Lung (tissue), 12 donors: ENCODE results near the gene SLC2A9. TPM values are rescaled to one million over a fixed set of nuclear protein-coding genes. Genes with fewer than 3 reads are reported as not detected.

Experiments used
- ATAC-seq: fragments of 200-7000 bp; cut with Tn5 transposase; one replicate; pipeline ENCODE4 v1.9.1; 2020; ENCODE audit warnings: moderate number of reproducible peaks; ENCODE audit not compliant: insufficient read depth, low FRiP score
- DNase-seq, 3 donors: peaks; one replicate each; pipeline ENCODE4 v3.0.0-alpha.2; 2013 to 2017
- H3K27ac ChIP-seq, 2 donors: one replicate each; pipeline ENCODE4 v1.5.1; 2013; ENCODE audit warnings: mild to moderate bottlenecking in 2 of 2, moderate library complexity in 2 of 2, control low read depth in 1 of 2, inconsistent platforms in 1 of 2, low read depth in 1 of 2, low read length in 1 of 2
- H3K27me3 ChIP-seq, 3 donors: one replicate each; pipeline ENCODE4 v1.5.1; 2013; ENCODE audit warnings: low read length in 2 of 3; ENCODE audit not compliant: control insufficient read depth in 3 of 3, insufficient read depth in 3 of 3
- H3K36me3 ChIP-seq, 4 donors: one replicate each; pipeline ENCODE4 v1.5.1; 2013; ENCODE audit warnings: low read length in 4 of 4, mild to moderate bottlenecking in 1 of 4, moderate library complexity in 1 of 4; ENCODE audit not compliant: control insufficient read depth in 4 of 4, insufficient read depth in 4 of 4
- H3K4me1 ChIP-seq, 5 donors: one replicate each; pipeline ENCODE4 v1.5.1; 2013; ENCODE audit warnings: low read length in 5 of 5, mild to moderate bottlenecking in 2 of 5, moderate library complexity in 1 of 5; ENCODE audit not compliant: control insufficient read depth in 5 of 5, insufficient read depth in 5 of 5
- H3K4me3 ChIP-seq: one replicate; pipeline ENCODE4 v1.5.1; 2013; ENCODE audit warnings: mild to moderate bottlenecking, control low read depth, moderate library complexity
- H3K9ac ChIP-seq, 2 donors: one replicate each; pipeline ENCODE4 v1.5.1; 2013; ENCODE audit warnings: low read length in 2 of 2, control low read depth in 1 of 2; ENCODE audit not compliant: insufficient read depth in 1 of 2
- H3K9me3 ChIP-seq, 4 donors: one replicate each; pipeline ENCODE4 v1.5.1; 2013; ENCODE audit warnings: low read length in 3 of 4, mild to moderate bottlenecking in 1 of 4, moderate library complexity in 1 of 4; ENCODE audit not compliant: control insufficient read depth in 4 of 4, insufficient read depth in 3 of 4
- CTCF ChIP-seq: IDR thresholded peaks from 2 replicates; pipeline ENCODE4 v1.5.1; 2012; ENCODE audit warnings: mild to moderate bottlenecking; ENCODE audit errors: control extremely low read depth, extremely low read depth
- WGBS, 2 donors: extraction: QIAGEN DNeasy Blood & Tissue Kit; methylation state at CpG; one replicate each; pipeline ENCODE4 v1.1.7; 2013; 5-methylcytosine and 5-hydroxymethylcytosine counted together
- polyA plus RNA-seq, 2 donors: library from polyadenylated mRNA; stranded (reverse); fragments of 200-250 nt; gene quantifications; one replicate each; pipeline ENCODE4 v1.2.1, GENCODE V29; 2013
- total RNA-seq, 2 donors: library from RNA; depleted of rRNA in 1 of 2; stranded (reverse); fragments of >200 nt in 1 of 2; gene quantifications; one replicate each; pipeline ENCODE4 v1.2.1, GENCODE V29; 2014 to 2021
- donor health status: control.
- donor health status: control.
- donor health status: Bipolar disorder and iron deficiency.
- donor health status: healthy.
- donor health status: DM: yes; HTN: yes; CAD: no.

SLC2A9 gene
- total and polyA plus RNA-seq, 4 donors: 2.9 to 18.6 (median 7.6) TPM

- no peak overlapping the region for H3K4me3 ChIP-seq
- no peak overlapping the region for H3K27ac ChIP-seq
- DNase-seq (peak in 1 of 3 donors; percentile 6), ATAC-seq (no peak)
- no peaks in the 10 kb centered on the region for H3K27me3 ChIP-seq
- H3K9ac ChIP-seq: no peak overlapping the region
- TF ChIP-seq CTCF: no peak
- WGBS, 2 donors: 85 to 88% methylated on average over 5 of the region's 5 CpGs
- no peaks in the 10 kb centered on the region for H3K9me3 ChIP-seq
- peaks cover 0 to 2% (median 0%) of the 10 kb centered on the region in 4 donors for H3K36me3 ChIP-seq
- no peaks in the 10 kb centered on the region for H3K4me1 ChIP-seq
These were observed 185.9 kb downstream of the SLC2A9 start for GRCh38 chr4:9835430-9835829.

GRCh38 chr4:9833421-9833820, 187.9 kb downstream of the SLC2A9 start:
- DNase-seq (no peak), ATAC-seq (no peak)
- peaks cover 0 to 2% (median 0%) of the 10 kb centered on the region in 4 donors for H3K36me3 ChIP-seq
- no peak overlapping the region for H3K4me3 ChIP-seq
- no peaks in the 10 kb centered on the region for H3K4me1 ChIP-seq
- TF ChIP-seq CTCF: no peak
- H3K27me3 ChIP-seq: no peaks in the 10 kb centered on the region
- 93 to 96% methylated on average over 5 of the region's 5 CpGs for WGBS, 2 donors
- no peak overlapping the region for H3K27ac ChIP-seq
- H3K9ac ChIP-seq: no peak overlapping the region
- H3K9me3 ChIP-seq: no peaks in the 10 kb centered on the region

- Histone ChIP-seq H3K36me3 (peaks cover 0 to 2% (median 0%) of the 10 kb centered on the region in 4 donors), H3K4me1 (no peaks in the 10 kb centered on the region), H3K9me3 (no peaks in the 10 kb centered on the region), H3K4me3 (no peak overlapping the region), H3K27ac (no peak overlapping the region), H3K27me3 (no peaks in the 10 kb centered on the region), H3K9ac (no peak overlapping the region)
- no peak for TF ChIP-seq CTCF
- 89 to 96% methylated on average over 2 of the region's 2 CpGs for WGBS, 2 donors
- ATAC-seq (no peak), DNase-seq (no peak)
These were observed 188.7 kb downstream of the SLC2A9 start for GRCh38 chr4:9832640-9833039.

GRCh38 chr4:9826551-9826950, 194.7 kb downstream of the SLC2A9 start:
- Histone ChIP-seq H3K27ac (no peak overlapping the region), H3K9ac (no peak overlapping the region), H3K27me3 (peaks cover 0 to under 1% (median 0%) of the 10 kb centered on the region in 3 donors), H3K4me3 (no peak overlapping the region), H3K4me1 (no peaks in the 10 kb centered on the region), H3K36me3 (no peaks in the 10 kb centered on the region), H3K9me3 (no peaks in the 10 kb centered on the region)
- no peak for TF ChIP-seq CTCF
- DNase-seq (no peak), ATAC-seq (no peak)
- 95 to 98% methylated on average over 1 of the region's 1 CpG for WGBS, 2 donors
